Measurements from ENCODE around the gene PPP1R1B.

The PPP1R1B gene

DNA sequence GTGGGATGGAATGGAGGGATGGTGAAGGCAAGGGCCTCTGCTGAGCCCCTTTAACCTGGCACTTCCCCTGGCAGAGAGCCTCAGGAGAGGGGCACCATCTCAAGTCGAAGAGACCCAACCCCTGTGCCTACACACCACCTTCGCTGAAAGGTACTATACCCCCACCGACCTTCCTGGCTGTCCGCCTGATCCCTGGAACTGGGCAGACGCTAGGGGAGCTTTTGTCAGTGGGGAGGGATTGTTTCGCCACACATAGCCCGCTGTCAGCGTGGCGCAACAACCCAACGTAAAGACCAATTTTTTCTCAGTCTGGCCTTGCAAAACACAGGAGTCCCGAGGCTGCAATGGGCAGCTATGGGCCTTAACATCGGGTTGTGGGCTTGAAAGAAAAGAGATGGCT lies 3.1 kb downstream of the PPP1R1B start:
- H3K9ac ChIP-seq (ENCODE audit: low read length) = no peak overlapping the region
- H3K27ac ChIP-seq (ENCODE audit: low read depth, low read length) = no peak overlapping the region
- H3K36me3 ChIP-seq (ENCODE audit: low read length) = no peaks in the 10 kb centered on the region
- no peaks in the 10 kb centered on the region for H3K9me3 ChIP-seq (ENCODE audit: insufficient read depth, low read length)
- H3F3A ChIP-seq (ENCODE audit: insufficient read depth) = no peaks in the 10 kb centered on the region
- no peak overlapping the region for H3K4me2 ChIP-seq (ENCODE audit: low read depth, low read length, poor library complexity, severe bottlenecking)
- TF ChIP-seq CTCF (IDR thresholded peaks at IDR 0.05; ENCODE audit: insufficient read depth, low read length, poor library complexity, severe bottlenecking) (no peak), EZH2phosphoT487 (conservative IDR thresholded peaks at IDR 0.05; ENCODE audit: low read length) (no peak)
- H3K4me3 ChIP-seq (ENCODE audit: insufficient read depth, low read length, poor library complexity, severe bottlenecking) = no peak overlapping the region
- no peaks in the 10 kb centered on the region for H4K20me1 ChIP-seq (ENCODE audit: low read depth, low read length)
- H3K9me2 ChIP-seq (replicated peaks; ENCODE audit: insufficient read depth, low read length) = no peaks in the 10 kb centered on the region
- no peak overlapping the region for H2AFZ ChIP-seq (ENCODE audit: low read depth, low read length, severe bottlenecking)
- H3K79me2 ChIP-seq (ENCODE audit: insufficient read depth, low read length) = no peaks in the 10 kb centered on the region
- no peaks in the 10 kb centered on the region for H3K27me3 ChIP-seq (ENCODE audit: low read length)

- H3K27ac ChIP-seq (ENCODE audit: low read depth, low read length) = no peak overlapping the region
- no peak overlapping the region for H2AFZ ChIP-seq (ENCODE audit: low read depth, low read length, severe bottlenecking)
- H3K36me3 ChIP-seq (ENCODE audit: low read length) = no peaks in the 10 kb centered on the region
- no peak overlapping the region for H3K9ac ChIP-seq (ENCODE audit: low read length)
- no peak for TF ChIP-seq CTCF (IDR thresholded peaks at IDR 0.05; ENCODE audit: insufficient read depth, low read length, poor library complexity, severe bottlenecking)
- no peaks in the 10 kb centered on the region for H3K9me2 ChIP-seq (replicated peaks; ENCODE audit: insufficient read depth, low read length)
- H3K4me3 ChIP-seq (ENCODE audit: insufficient read depth, low read length, poor library complexity, severe bottlenecking) = no peak overlapping the region
- H3K4me2 ChIP-seq (ENCODE audit: low read depth, low read length, poor library complexity, severe bottlenecking) = no peak overlapping the region
- H4K20me1 ChIP-seq (ENCODE audit: low read depth, low read length) = no peaks in the 10 kb centered on the region
- H3F3A ChIP-seq (ENCODE audit: insufficient read depth) = no peaks in the 10 kb centered on the region
- H3K79me2 ChIP-seq (ENCODE audit: insufficient read depth, low read length) = no peaks in the 10 kb centered on the region
- no peaks in the 10 kb centered on the region for H3K9me3 ChIP-seq (ENCODE audit: insufficient read depth, low read length)
- H3K27me3 ChIP-seq (ENCODE audit: low read length) = no peaks in the 10 kb centered on the region
Observed at GRCh38 chr17:39631403-39631802, 4.7 kb downstream of the PPP1R1B start.

DNA sequence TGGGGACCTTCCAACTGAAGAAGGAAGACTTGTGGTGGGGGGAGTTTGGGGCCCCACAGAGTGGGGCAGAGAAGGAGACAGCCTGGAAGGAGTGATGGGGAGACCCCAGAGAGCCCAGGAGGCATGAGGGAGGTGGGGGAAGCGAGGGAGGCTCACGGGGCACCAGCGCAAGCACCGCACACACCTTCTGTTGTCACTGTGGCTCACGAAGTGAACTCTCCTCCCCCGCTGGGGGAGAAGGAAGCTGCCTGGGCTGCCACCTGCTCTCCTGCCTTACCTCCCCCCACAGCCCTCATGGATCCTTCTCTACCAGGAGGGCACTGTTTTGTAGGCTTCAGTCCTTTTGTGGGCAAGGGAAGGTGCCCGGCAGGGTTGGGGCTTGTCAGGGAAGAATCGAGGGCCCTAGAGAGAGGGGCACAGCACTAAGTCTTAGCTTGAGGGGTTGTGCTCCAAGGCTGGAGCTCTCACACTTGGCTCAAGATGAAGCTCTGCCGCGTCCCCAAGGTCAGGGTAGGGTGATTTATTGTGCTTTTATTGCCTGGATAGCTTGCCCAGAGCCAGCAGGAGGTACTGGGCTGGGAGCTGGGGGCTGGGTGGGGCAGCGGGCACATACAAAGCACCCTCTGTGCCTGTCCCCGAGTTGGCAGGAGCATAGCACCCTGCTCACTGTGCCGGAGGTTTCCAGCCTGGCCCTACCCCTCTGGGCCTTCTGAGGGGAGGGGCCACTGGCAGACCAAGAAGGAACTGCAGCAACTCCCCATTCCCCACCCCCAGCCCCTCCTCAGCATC lies 5.6 kb downstream of the PPP1R1B start:
- H3K9me2 ChIP-seq (replicated peaks; ENCODE audit: insufficient read depth, low read length) = no peaks in the 10 kb centered on the region
- H4K20me1 ChIP-seq (ENCODE audit: low read depth, low read length) = no peaks in the 10 kb centered on the region
- peaks cover 2% of the 10 kb centered on the region; the same call in 1 of the 2 replicates for H3K79me2 ChIP-seq (ENCODE audit: insufficient read depth, low read length)
- no peak overlapping the region for H2AFZ ChIP-seq (ENCODE audit: low read depth, low read length, severe bottlenecking)
- no peaks in the 10 kb centered on the region for H3K36me3 ChIP-seq (ENCODE audit: low read length)
- no peak for TF ChIP-seq CTCF (IDR thresholded peaks at IDR 0.05; ENCODE audit: insufficient read depth, low read length, poor library complexity, severe bottlenecking)
- no peak for TF ChIP-seq EZH2phosphoT487 (conservative IDR thresholded peaks at IDR 0.05; ENCODE audit: low read length)
- H3K27ac ChIP-seq (ENCODE audit: low read depth, low read length) = no peak overlapping the region
- H3K4me3 ChIP-seq (ENCODE audit: insufficient read depth, low read length, poor library complexity, severe bottlenecking) = no peak overlapping the region
- H3F3A ChIP-seq (ENCODE audit: insufficient read depth) = no peaks in the 10 kb centered on the region
- no peak overlapping the region for H3K9ac ChIP-seq (ENCODE audit: low read length)
- no peaks in the 10 kb centered on the region for H3K27me3 ChIP-seq (ENCODE audit: low read length)
- no peaks in the 10 kb centered on the region for H3K9me3 ChIP-seq (ENCODE audit: insufficient read depth, low read length)
- H3K4me2 ChIP-seq (ENCODE audit: low read depth, low read length, poor library complexity, severe bottlenecking) = no peak overlapping the region
